OCI-LY1 (cell line): ENCODE results near the gene CNTN5.

Experiments used
- EZH2 ChIP-seq: fragments of 200-600 bp; sonication (generic), shearing (Covaris generic); IDR thresholded peaks from 2 replicates; pipeline ENCODE4 v1.8.0; 2017; ENCODE audit warnings: borderline replicate concordance, mixed run types, mild to moderate bottlenecking, antibody characterized with exemption, low read length, moderate library complexity, mixed read lengths
- TF ChIP-seq, protein P1 (sequence below): fragments of 200-600 bp; sonication (generic), shearing (Covaris generic); IDR thresholded peaks from 2 replicates; pipeline ENCODE4 v1.5.1; 2017; ENCODE audit warnings: mild to moderate bottlenecking, antibody characterized with exemption, low read length, moderate library complexity, mixed read lengths

DNA sequence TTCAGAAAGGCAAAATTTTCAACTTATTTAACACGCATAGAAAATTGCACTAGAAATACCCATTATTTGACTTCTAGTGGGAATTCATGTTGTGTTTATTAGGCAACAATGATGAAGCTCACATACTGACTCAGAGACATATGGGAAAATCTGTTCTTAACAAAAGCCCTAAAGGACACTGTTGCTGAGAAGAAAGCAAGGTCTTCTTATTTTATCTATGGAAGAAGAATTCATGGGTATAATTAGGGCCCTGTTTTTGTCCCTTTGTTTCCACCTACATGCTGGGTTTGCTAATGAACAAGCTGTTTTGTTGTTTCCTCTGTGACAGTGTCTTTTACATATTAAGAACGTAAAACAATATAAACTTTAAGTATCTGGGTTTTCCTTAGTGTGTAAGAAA lies 1059.6 kb downstream of the CNTN5 start:
- TF ChIP-seq, protein P1, sequence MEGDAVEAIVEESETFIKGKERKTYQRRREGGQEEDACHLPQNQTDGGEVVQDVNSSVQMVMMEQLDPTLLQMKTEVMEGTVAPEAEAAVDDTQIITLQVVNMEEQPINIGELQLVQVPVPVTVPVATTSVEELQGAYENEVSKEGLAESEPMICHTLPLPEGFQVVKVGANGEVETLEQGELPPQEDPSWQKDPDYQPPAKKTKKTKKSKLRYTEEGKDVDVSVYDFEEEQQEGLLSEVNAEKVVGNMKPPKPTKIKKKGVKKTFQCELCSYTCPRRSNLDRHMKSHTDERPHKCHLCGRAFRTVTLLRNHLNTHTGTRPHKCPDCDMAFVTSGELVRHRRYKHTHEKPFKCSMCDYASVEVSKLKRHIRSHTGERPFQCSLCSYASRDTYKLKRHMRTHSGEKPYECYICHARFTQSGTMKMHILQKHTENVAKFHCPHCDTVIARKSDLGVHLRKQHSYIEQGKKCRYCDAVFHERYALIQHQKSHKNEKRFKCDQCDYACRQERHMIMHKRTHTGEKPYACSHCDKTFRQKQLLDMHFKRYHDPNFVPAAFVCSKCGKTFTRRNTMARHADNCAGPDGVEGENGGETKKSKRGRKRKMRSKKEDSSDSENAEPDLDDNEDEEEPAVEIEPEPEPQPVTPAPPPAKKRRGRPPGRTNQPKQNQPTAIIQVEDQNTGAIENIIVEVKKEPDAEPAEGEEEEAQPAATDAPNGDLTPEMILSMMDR = no peak
- no peak for TF ChIP-seq EZH2
